ENCODE results near the gene OGA.

OGA gene

DNA sequence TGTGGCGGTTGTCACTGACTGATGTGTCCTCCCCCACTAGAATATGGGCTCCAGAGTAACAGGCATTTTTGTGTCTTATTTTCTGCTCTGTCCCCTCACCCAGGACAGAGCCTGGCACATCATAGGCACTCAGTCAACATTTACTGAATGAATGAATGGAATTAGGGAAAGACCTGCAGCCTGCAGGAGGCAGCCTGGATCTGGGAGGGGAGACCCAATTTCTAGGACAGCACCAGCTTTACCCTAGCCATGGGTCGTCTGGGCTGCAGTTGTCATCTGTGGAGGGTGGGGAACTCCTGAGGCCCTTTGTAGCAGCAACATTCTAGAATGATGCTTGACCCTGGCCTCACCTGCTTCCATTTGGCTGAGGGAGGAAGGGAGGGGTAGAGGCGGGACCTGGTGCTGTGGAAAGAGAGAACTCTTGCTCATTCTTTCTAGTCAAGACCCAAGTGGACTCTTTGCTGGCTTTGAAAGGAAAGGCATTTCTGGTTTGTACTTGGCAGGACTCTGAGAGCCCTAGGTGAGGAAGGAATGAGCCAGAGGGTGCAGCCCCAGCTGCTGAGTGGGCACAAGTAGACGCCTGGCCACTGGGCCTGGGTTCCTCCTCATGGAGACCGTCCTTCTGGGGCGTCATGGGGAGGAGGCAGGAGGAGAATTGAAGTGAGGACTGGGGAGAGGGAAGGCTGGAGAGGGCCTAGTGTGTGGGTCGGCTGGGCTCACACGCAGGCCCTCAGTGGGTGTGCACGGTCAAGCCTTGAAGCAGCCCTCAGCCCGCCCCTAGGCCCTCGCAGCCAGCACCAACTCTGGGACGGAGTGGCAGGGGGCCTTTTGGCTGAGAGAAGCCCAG lies 51.3 kb downstream of the OGA start:
- no peak overlapping the region for H3K4me3 ChIP-seq (ENCODE audit: control insufficient read depth, low read depth, low read length)
- no peak for TF ChIP-seq CTCF (conservative IDR thresholded peaks at IDR 0.05; ENCODE audit: control insufficient read depth, insufficient read depth, low read depth, low read length)
- no peak for DNase-seq (ENCODE audit: low read depth)

DNA sequence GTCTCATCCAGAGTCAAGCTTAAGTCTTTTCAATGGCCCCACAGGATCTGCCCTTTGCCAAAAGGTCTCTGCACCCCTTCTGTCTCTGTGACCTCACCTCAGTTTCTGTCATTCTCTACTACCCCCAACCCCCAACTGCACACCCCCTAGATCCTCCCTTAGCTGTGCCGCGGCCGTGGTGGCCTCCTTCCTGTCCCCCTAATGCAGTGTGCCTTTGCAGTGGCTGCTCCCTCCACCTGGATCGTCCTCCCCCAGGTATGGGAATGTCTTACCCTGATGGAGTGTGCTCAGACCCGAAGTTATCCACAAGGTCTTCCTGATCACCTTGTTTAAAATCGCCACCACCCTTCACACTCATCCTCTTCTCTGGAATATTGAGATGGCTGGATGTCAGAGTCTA lies 51.9 kb downstream of the OGA start:
- no peak for TF ChIP-seq CTCF (conservative IDR thresholded peaks at IDR 0.05; ENCODE audit: control insufficient read depth, insufficient read depth, low read depth, low read length)
- no peak for DNase-seq (ENCODE audit: low read depth)
- no peak overlapping the region for H3K4me3 ChIP-seq (ENCODE audit: control insufficient read depth, low read depth, low read length)

DNA sequence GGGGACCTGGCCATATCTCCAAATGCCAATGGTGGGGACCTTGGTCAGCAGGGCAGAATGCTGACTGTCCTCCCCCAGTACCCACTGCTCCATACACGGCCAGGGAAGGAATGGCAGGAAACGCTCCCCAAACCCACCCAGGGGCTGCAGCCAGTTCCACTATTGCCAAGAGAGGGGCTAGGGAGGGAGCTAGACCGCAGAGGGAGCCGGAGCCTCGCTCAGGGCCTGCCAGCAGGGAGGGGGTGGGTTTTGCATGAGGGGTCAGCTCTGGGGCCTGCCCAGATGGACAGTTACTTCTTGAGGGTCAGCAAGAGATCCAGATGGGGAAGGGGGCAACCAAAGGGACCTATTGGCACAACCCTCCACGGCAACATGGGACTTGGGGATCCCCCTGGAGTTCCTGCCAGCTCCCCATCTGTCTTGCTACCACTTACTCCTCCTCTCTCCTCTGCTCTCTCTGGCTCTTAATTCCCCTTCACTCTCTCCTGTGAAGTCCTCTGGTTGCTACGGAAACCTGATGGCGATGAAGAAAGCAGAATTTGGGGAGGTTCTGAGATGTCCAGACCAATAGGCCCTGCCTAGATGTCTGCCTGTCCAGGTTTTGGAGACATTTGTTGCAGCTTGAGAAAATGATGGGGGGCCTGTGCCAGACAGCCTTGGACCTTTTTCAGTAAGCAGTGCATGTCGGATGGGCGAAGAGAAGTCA lies 55.0 kb downstream of the OGA start:
- no peak for DNase-seq (ENCODE audit: low read depth)
- H3K4me3 ChIP-seq (ENCODE audit: control insufficient read depth, low read depth, low read length) = no peak overlapping the region
- TF ChIP-seq CTCF (conservative IDR thresholded peaks at IDR 0.05; ENCODE audit: control insufficient read depth, insufficient read depth, low read depth, low read length) = no peak

DNA sequence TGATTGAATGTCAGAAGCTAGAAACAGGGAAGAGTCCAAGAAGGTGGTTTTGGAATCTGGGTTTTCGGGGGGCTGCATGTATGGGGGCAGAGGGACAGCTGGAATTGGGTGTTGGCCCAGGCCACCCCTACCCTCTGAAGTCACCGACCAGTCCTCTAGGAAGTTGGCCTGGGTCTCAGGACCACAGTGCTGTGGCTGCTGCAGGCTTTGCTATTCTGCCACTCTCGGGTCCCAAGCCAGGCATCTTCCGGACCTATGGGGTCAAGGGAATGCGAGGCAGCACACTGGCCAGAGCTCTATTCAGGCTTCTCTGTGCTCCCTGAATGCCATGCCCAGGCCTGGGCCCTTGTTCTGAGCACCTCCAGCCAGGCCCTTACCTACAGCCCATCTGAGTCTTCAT lies 55.5 kb downstream of the OGA start:
- H3K4me3 ChIP-seq (ENCODE audit: control insufficient read depth, low read depth, low read length) = no peak overlapping the region
- no peak for DNase-seq (ENCODE audit: low read depth)
- no peak for TF ChIP-seq CTCF (conservative IDR thresholded peaks at IDR 0.05; ENCODE audit: control insufficient read depth, insufficient read depth, low read depth, low read length)

GRCh38 chr10:101761226-101761625 lies 57.0 kb downstream of the OGA start:
- TF ChIP-seq CTCF (conservative IDR thresholded peaks at IDR 0.05; ENCODE audit: control insufficient read depth, insufficient read depth, low read depth, low read length) = no peak
- H3K4me3 ChIP-seq (ENCODE audit: control insufficient read depth, low read depth, low read length) = no peak overlapping the region

GRCh38 chr10:101760510-101760909 lies 57.7 kb downstream of the OGA start:
- no peak for TF ChIP-seq CTCF (conservative IDR thresholded peaks at IDR 0.05; ENCODE audit: control insufficient read depth, insufficient read depth, low read depth, low read length)
- DNase-seq (ENCODE audit: low read depth) = no peak
- no peak overlapping the region for H3K4me3 ChIP-seq (ENCODE audit: control insufficient read depth, low read depth, low read length)

More at GRCh38 chr10:101761226-101761625, 57.0 kb downstream of the OGA start:
- no peak for DNase-seq (ENCODE audit: low read depth)
